ENCODE results near the gene SVOP. TPM values are rescaled to one million over a fixed set of nuclear protein-coding genes. Genes with fewer than 3 reads are reported as not detected.

SVOP gene
- total RNA-seq, 1 donor from 2014 or later, result not detected

GRCh38 chr12:108964371-108965352 lies 56.2 kb downstream of the SVOP start:
- H3K36me3 Mint-ChIP-seq (ENCODE audit: low read depth), result no peaks in the 10 kb centered on the region
- H3K4me3 Mint-ChIP-seq (ENCODE audit: unreplicated experiment), result no peak overlapping the region
- peaks cover 8% of the 10 kb centered on the region for H3K4me1 Mint-ChIP-seq (ENCODE audit: low read depth)
- TF ChIP-seq CTCF (IDR thresholded peaks at IDR 0.05), result no peak
- DNase-seq (ENCODE audit: low spot score), result no peak
- H3K9me3 Mint-ChIP-seq (ENCODE audit: low read depth), result no peaks in the 10 kb centered on the region
- H3K27ac Mint-ChIP-seq (ENCODE audit: unreplicated experiment), result no peak overlapping the region
- H3K27me3 Mint-ChIP-seq (ENCODE audit: low read depth), result peaks cover 5% of the 10 kb centered on the region

- H3K9me3 Mint-ChIP-seq (ENCODE audit: low read depth), result no peaks in the 10 kb centered on the region
- TF ChIP-seq CTCF (IDR thresholded peaks at IDR 0.05), result no peak
- peaks cover 5% of the 10 kb centered on the region for H3K27me3 Mint-ChIP-seq (ENCODE audit: low read depth)
- H3K4me3 Mint-ChIP-seq (ENCODE audit: unreplicated experiment), result no peak overlapping the region
- no peak for DNase-seq (ENCODE audit: low spot score)
- H3K27ac Mint-ChIP-seq (ENCODE audit: unreplicated experiment), result no peak overlapping the region
- peaks cover 8% of the 10 kb centered on the region for H3K4me1 Mint-ChIP-seq (ENCODE audit: low read depth)
- no peaks in the 10 kb centered on the region for H3K36me3 Mint-ChIP-seq (ENCODE audit: low read depth)
Measured at GRCh38 chr12:108962256-108962655, 58.6 kb downstream of the SVOP start.

- Mint-ChIP-seq H3K9me3 (ENCODE audit: low read depth) (no peaks in the 10 kb centered on the region), H3K4me3 (ENCODE audit: unreplicated experiment) (no peak overlapping the region), H3K27me3 (ENCODE audit: low read depth) (peaks cover 6% of the 10 kb centered on the region), H3K36me3 (ENCODE audit: low read depth) (no peaks in the 10 kb centered on the region), H3K27ac (ENCODE audit: unreplicated experiment) (no peak overlapping the region), H3K4me1 (ENCODE audit: low read depth) (peaks cover 6% of the 10 kb centered on the region)
- no peak for DNase-seq (ENCODE audit: low spot score)
- no peak for TF ChIP-seq CTCF (IDR thresholded peaks at IDR 0.05)
Measured at GRCh38 chr12:108959748-108960655, 60.9 kb downstream of the SVOP start.

GRCh38 chr12:108955225-108955835 lies 65.5 kb downstream of the SVOP start:
- TF ChIP-seq CTCF (IDR thresholded peaks at IDR 0.05), result no peak
- no peak for DNase-seq (ENCODE audit: low spot score)
- no peaks in the 10 kb centered on the region for H3K36me3 Mint-ChIP-seq (ENCODE audit: low read depth)
- peaks cover 14% of the 10 kb centered on the region for H3K4me1 Mint-ChIP-seq (ENCODE audit: low read depth)
- no peaks in the 10 kb centered on the region for H3K9me3 Mint-ChIP-seq (ENCODE audit: low read depth)
- no peak overlapping the region for H3K27ac Mint-ChIP-seq (ENCODE audit: unreplicated experiment)
- no peak overlapping the region for H3K4me3 Mint-ChIP-seq (ENCODE audit: unreplicated experiment)
- H3K27me3 Mint-ChIP-seq (ENCODE audit: low read depth), result peaks cover 2% of the 10 kb centered on the region
